ENCODE measurements around the gene LRRC8B. TPM values are rescaled to one million over a fixed set of nuclear protein-coding genes. Genes with fewer than 3 reads are reported as not detected.

Gene LRRC8B
- total and polyA plus RNA-seq, 2 of the 13 experiments (the other 11 are each of a cell fraction or from before 2014, with no cell fraction given) = 4.9 to 7.6 TPM

DNA sequence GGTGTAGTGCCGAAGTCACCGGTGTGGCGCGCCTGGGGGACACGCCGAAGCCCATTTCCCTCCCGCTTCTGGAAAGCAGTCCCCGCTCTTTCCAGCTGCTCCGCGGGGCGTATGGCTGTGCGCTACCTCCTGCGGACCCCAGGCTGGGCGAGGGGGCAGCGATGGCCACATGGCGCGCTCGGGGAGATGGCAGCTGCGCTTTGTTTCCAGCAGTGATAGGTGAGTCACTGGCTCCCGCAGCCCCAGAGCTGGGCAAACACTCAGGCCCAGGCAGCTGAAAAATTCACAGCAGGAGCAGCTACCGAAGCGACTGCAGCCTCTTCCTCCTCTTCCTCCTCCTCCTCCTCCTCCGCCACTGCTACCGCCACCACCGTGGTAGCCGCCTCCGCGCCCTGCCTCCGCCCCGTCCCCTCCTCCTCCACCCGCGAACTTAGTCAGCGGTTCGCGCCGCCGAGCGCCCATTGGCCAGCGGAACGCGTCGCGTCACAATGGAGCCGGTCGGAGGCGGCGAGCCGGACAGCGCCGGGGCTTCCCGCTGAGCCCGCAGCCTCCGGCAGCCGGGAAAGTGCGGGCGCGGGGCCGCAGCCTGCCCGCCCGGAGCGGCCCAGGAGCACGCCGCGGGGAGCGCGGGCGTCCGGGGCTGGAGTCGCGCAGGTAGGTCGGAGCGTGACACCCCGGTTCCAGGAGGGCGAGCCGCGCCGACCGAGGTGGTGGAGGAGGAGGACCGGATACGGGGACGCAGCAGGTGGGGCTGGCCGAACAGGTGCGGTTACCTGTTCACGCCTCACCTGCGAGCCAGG, at the start of gene LRRC8B (continued):
- TF ChIP-seq, protein P1, sequence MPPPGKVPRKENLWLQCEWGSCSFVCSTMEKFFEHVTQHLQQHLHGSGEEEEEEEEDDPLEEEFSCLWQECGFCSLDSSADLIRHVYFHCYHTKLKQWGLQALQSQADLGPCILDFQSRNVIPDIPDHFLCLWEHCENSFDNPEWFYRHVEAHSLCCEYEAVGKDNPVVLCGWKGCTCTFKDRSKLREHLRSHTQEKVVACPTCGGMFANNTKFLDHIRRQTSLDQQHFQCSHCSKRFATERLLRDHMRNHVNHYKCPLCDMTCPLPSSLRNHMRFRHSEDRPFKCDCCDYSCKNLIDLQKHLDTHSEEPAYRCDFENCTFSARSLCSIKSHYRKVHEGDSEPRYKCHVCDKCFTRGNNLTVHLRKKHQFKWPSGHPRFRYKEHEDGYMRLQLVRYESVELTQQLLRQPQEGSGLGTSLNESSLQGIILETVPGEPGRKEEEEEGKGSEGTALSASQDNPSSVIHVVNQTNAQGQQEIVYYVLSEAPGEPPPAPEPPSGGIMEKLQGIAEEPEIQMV (CRISPR knock-in tag; IDR thresholded peaks at IDR 0.05; ENCODE audit: low read depth) = 0 out of 2 replicates have a peak, but pooled peaks have one; percentile 8
- TF ChIP-seq ZNF780A (CRISPR knock-in tag; IDR thresholded peaks at IDR 0.05) (no peak), ZNF775 (CRISPR knock-in tag; IDR thresholded peaks at IDR 0.05; ENCODE audit: borderline replicate concordance) (no peak; the same call in 1 of the 2 replicates), FOXK2 (IDR thresholded peaks at IDR 0.05) (no peak), ZNF484 (CRISPR knock-in tag; IDR thresholded peaks at IDR 0.05; ENCODE audit: borderline replicate concordance, low read depth) (no peak), SATB2 (CRISPR knock-in tag; IDR thresholded peaks at IDR 0.05) (peak; percentile 66; the same call in 1 of the 2 replicates), KMT2B (CRISPR knock-in tag; IDR thresholded peaks at IDR 0.05) (peak; percentile 69), KLF12 (CRISPR knock-in tag; IDR thresholded peaks at IDR 0.05; ENCODE audit: borderline replicate concordance) (no peak), MAFK (conservative IDR thresholded peaks at IDR 0.05 in 1 of 2, IDR thresholded peaks at IDR 0.05 in 1 of 2; ENCODE audit: low read length in 2 of 2) (0 out of 4 replicates have a peak, but pooled peaks of 1 of the 2 experiments have one; percentile 12), ZSCAN31 (CRISPR knock-in tag; IDR thresholded peaks at IDR 0.05; ENCODE audit: low read depth) (peak; percentile 51; the same call in 1 of the 2 replicates), ZNF124 (CRISPR knock-in tag; IDR thresholded peaks at IDR 0.05) (no peak), FOXJ3 (CRISPR knock-in tag; IDR thresholded peaks at IDR 0.05; ENCODE audit: borderline replicate concordance) (no peak), NR2F1 (CRISPR knock-in tag; IDR thresholded peaks at IDR 0.05) (0 out of 4 replicates have a peak, but pooled peaks of 1 of the 2 experiments have one; percentile 3), SAP130 (CRISPR knock-in tag; IDR thresholded peaks at IDR 0.05; ENCODE audit: low read depth) (peak; percentile 62), TEAD2 (CRISPR knock-in tag; IDR thresholded peaks at IDR 0.05) (no peak), TMF1 (CRISPR knock-in tag; IDR thresholded peaks at IDR 0.05; ENCODE audit: low read depth) (no peak; the same call in 1 of the 2 replicates), ZNF180 (CRISPR knock-in tag; IDR thresholded peaks at IDR 0.05; ENCODE audit: borderline replicate concordance, low read depth) (no peak)
- TF ChIP-seq, protein P2, sequence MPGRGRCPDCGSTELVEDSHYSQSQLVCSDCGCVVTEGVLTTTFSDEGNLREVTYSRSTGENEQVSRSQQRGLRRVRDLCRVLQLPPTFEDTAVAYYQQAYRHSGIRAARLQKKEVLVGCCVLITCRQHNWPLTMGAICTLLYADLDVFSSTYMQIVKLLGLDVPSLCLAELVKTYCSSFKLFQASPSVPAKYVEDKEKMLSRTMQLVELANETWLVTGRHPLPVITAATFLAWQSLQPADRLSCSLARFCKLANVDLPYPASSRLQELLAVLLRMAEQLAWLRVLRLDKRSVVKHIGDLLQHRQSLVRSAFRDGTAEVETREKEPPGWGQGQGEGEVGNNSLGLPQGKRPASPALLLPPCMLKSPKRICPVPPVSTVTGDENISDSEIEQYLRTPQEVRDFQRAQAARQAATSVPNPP (CRISPR knock-in tag; IDR thresholded peaks at IDR 0.05) = peak; percentile 75; the same call in 1 of the 2 replicates
- TF ChIP-seq, protein P3, sequence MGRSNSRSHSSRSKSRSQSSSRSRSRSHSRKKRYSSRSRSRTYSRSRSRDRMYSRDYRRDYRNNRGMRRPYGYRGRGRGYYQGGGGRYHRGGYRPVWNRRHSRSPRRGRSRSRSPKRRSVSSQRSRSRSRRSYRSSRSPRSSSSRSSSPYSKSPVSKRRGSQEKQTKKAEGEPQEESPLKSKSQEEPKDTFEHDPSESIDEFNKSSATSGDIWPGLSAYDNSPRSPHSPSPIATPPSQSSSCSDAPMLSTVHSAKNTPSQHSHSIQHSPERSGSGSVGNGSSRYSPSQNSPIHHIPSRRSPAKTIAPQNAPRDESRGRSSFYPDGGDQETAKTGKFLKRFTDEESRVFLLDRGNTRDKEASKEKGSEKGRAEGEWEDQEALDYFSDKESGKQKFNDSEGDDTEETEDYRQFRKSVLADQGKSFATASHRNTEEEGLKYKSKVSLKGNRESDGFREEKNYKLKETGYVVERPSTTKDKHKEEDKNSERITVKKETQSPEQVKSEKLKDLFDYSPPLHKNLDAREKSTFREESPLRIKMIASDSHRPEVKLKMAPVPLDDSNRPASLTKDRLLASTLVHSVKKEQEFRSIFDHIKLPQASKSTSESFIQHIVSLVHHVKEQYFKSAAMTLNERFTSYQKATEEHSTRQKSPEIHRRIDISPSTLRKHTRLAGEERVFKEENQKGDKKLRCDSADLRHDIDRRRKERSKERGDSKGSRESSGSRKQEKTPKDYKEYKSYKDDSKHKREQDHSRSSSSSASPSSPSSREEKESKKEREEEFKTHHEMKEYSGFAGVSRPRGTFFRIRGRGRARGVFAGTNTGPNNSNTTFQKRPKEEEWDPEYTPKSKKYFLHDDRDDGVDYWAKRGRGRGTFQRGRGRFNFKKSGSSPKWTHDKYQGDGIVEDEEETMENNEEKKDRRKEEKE (IDR thresholded peaks at IDR 0.05) = no peak
- TF ChIP-seq, protein P4, sequence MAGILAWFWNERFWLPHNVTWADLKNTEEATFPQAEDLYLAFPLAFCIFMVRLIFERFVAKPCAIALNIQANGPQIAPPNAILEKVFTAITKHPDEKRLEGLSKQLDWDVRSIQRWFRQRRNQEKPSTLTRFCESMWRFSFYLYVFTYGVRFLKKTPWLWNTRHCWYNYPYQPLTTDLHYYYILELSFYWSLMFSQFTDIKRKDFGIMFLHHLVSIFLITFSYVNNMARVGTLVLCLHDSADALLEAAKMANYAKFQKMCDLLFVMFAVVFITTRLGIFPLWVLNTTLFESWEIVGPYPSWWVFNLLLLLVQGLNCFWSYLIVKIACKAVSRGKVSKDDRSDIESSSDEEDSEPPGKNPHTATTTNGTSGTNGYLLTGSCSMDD (CRISPR knock-in tag; IDR thresholded peaks at IDR 0.05) = no peak
- TF ChIP-seq, protein P5, sequence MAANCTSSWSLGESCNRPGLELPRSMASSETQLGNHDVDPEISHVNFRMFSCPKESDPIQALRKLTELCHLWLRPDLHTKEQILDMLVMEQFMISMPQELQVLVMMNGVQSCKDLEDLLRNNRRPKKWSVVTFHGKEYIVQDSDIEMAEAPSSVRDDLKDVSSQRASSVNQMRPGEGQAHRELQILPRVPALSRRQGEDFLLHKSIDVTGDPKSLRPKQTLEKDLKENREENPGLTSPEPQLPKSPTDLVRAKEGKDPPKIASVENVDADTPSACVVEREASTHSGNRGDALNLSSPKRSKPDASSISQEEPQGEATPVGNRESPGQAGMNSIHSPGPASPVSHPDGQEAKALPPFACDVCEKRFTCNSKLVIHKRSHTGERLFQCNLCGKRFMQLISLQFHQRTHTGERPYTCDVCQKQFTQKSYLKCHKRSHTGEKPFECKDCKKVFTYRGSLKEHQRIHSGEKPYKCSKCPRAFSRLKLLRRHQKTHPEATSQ (CRISPR knock-in tag; IDR thresholded peaks at IDR 0.05; ENCODE audit: borderline replicate concordance) = no peak
